PC-9 (cell line): ENCODE data around the gene FAM131B.

Experiments used
- CTCF ChIP-seq: fragments of 200-600 bp; sonication (generic); conservative IDR thresholded peaks from 2 replicates; pipeline ENCODE4 v1.6.1; 2017; ENCODE audit warnings: mixed run types, antibody characterized with exemption, mild to moderate bottlenecking, moderate library complexity
- EZH2 ChIP-seq: fragments of 200-600 bp; sonication (generic); IDR thresholded peaks from 2 replicates; pipeline ENCODE4 v1.8.0; 2017; ENCODE audit warnings: antibody characterized with exemption, low read depth

- no peak for TF ChIP-seq CTCF
- no peak for TF ChIP-seq EZH2
These were observed 8.1 kb downstream of the FAM131B start for GRCh38 chr7:143354376-143354775.
